Stimulated activated CD8-positive, alpha-beta memory T cell treated with anti-CD3 and anti-CD28 coated beads, Interleukin-12 subunit alpha, Interleukin-12 subunit beta, amount 100 ng/mL, for 24 hours (primary cell): ENCODE results near the gene KLHL36.
A peak's percentile ranks its signal among the peaks of the same experiment; 100 is the strongest.
"Not testable (repeated sequence)": the region's sequence is repeated elsewhere in the genome, so short reads cannot be mapped to it uniquely, and the experiment has no call there.

ENCODE experiments used
- DNase-seq: peaks from one replicate; pipeline ENCODE4 v3.0.0-alpha.2; 2020; ENCODE audit errors: extremely low read depth

KLHL36 gene

DNA sequence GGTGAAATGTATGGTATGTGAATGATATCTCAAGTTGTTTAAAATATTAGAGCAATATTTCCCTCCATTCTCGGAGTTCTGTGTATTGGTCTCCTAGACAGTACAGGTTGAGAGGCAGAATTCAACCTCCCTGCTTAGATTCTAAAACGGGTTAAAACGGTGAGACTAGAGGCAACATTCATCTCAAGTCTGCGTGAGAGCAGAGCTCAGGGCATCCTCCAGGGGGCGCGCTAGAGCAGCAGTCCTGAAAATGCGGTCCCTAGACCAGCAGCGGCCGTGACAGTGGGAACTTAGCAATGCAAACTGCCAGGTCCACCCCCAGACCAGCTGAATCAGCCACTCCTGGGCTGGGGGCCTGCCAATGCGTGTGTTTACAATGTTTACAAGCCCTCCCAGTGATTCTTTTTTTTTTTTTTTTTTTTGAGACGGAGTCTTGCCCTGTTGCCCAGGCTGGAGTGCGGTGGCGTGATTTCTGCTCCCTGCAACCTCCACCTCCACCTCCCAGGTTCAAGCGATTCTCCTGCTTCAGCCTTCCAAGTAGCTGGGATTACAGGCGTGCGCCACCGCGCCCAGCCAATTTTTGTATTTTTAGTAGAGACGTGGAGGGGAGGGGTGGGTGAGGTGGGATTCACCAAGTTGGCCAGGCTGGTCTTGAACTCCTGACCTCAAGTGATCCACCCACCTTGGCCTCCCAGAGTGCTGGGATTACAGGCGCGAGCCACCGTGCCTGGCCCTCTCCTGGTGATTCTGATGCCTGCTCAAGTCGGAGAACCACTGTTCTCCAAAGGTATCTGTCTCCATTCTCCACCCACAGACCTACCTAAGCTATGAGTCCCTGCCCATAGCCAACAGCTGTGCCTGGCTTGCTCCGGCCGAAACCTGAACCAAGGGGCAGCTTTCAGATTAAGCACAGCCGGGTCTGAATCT, 24.2 kb downstream of the KLHL36 start:
- peak; percentile 37 for DNase-seq

GRCh38 chr16:84673203-84673535, 24.9 kb downstream of the KLHL36 start:
- no peak for DNase-seq

DNA sequence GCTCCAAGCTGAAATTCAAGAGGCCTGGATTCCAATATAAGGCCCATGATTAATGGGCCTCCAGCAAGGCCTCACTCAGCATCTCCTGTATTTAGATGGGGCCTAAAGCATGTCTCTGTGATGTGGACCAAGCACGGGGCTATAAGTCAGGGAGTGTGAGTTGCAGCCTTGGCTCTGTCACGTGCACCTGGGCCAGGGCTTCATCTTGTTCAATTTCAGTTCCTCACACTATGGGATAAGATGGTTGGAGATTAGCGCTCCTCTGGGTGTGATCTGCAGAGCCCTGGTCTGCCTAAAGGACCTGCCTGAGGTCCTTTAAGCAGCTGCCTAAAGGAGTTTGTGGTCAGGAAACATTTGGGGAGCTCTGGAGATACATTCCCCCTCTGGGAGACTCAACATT, 25.2 kb downstream of the KLHL36 start:
- DNase-seq = no peak

- no peak for DNase-seq
Measured at GRCh38 chr16:84675423-84675822, 27.1 kb downstream of the KLHL36 start.

- DNase-seq = no peak
Measured at GRCh38 chr16:84675884-84676283, 27.6 kb downstream of the KLHL36 start.

GRCh38 chr16:84677017-84677803, 28.9 kb downstream of the KLHL36 start:
- DNase-seq = no peak

GRCh38 chr16:84677849-84678248, 29.5 kb downstream of the KLHL36 start:
- no peak for DNase-seq

DNA sequence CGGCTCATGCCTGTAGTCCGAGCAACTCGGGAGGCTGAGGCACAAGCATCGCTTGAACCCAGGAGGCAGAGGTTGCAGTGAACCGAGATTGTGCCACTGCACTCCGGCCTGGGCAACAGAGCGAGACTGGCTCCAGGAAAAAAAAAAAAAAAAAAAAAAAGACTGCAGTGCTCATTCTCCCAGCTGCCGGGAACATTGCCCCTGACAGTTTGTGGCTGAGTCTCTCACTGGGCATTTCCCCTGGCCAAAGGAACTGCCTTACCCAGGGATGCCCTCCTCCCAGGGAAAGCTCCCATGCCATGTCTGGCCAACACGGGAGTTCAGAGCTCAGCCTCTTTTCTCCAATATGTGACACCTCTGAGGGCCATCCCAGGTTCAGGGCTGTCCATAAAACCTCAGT, 30.2 kb downstream of the KLHL36 start:
- DNase-seq = no peak

- no peak for DNase-seq
Measured at GRCh38 chr16:84680165-84680842, 32.0 kb downstream of the KLHL36 start.

DNA sequence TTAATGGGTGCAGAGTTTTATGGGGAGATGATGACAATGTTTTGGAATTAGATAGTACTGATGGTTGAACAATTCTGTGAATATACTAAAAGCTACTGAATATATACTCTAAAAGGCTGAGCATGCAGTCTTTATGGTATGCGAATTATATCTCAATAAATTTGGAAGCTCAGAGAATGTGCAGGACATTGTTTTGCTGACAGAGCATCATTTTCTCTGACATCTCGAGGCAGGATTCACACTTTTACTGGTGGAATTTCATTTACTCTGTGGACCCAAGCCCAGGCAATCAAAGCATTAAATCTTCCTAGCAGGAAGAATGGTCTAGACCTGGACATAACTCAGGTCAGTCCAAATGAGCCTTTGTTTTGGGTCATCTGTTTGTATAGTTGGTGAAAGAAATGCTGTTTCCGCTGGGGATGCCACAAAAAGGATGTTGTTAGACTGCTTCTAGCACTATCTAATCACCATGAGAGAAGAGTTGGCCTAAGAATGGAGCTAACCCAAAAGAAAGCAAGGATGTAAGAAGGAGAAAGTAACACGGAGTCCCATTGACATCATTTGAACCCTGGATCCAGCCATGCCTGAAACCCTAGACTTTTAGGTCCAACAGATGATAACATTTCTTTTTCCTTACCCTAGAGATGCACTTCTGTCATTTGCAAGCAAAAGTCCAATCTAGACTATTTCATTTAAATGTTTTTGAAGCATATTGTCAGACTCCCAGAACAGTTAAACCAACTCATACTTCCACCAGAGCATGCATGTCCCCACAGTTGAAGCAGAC, 32.7 kb downstream of the KLHL36 start:
- no peak for DNase-seq

- no peak for DNase-seq
Measured at GRCh38 chr16:84683691-84684591, 35.6 kb downstream of the KLHL36 start.

DNA sequence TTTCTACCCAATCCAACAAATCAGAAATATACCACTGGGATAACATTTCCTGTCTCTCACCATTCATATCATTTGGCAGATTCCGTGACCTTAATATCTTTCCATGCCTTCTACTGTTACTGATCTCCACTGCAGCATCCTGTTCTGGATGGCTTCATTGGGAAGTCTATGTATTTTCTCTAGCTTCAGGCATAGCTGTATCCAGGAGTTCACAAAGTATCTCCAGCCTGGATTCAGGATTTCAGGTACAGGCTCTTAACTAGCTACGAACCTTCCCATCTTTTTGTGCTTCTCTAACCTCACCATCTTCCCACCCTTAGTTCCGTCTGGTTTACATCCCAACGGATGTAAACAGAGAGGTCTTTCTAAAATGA, 36.3 kb downstream of the KLHL36 start:
- DNase-seq = no peak

DNA sequence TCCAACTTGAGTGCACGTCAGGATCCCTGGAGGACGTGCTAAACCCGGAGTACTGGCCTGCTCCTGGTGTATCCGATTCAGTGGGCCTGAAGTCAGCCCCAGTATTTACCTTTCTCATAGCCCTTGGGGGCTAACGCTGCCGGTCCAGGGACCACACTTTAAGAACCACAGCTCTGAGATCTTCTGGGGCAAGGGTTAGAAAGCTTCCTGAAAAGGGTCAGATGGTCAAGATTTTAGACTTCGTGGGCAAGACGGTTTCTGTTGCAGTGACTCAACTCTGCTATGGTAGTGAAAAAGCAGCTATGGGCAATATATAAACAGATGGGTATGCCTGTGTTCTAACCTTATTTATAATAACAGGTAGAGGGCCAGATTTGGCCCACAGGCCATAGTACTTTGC, 36.9 kb downstream of the KLHL36 start:
- DNase-seq = no peak

DNA sequence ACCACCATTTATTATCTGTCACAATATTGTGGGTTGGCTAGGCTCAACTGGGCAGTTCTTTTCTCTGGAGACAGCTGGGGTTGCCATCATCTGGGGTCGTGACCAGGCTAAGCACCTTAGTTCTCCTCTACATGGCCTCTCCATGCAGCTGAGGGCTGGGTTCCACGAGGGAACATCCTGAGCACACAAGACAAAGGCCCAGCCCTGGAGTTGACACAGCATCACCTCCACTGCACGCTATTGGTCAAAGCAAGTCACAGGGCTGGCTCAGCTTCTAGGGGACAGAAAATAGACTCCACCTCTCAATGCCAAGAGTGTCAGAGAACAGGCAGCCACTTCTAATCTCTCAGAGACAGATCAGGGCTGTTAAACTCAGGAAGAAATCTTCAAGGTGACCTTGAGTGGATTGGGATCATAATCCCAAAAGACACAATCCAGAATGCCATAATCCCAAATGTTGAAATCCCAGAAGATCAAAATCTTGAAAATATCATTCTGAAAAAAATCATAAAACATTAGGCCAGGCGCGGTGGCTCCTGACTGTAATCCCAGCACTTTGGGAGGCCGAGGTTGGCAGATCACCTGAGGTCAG, 38.5 kb downstream of the KLHL36 start:
- no peak for DNase-seq

DNA sequence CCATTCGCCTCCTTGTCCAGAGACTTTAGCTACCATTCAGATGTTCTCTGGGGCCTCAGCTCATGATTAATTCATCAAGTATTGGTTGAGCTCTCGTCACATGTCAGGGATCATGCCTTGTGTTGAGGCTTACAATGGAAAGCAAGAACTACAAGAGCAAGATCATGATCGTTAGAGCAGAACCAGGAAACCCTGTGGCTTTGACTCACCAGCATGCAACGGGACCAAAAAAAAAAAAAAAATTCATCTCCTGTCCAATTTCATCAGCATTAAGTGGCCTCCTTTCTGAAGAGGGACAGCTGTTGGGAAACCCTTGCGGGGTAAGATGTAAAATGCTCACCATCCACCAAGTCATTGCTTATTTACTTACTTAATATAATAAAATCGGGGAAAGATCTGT, 39.4 kb downstream of the KLHL36 start:
- no peak for DNase-seq

GRCh38 chr16:84688163-84688562, 39.9 kb downstream of the KLHL36 start:
- not testable (repeated sequence) for DNase-seq

DNA sequence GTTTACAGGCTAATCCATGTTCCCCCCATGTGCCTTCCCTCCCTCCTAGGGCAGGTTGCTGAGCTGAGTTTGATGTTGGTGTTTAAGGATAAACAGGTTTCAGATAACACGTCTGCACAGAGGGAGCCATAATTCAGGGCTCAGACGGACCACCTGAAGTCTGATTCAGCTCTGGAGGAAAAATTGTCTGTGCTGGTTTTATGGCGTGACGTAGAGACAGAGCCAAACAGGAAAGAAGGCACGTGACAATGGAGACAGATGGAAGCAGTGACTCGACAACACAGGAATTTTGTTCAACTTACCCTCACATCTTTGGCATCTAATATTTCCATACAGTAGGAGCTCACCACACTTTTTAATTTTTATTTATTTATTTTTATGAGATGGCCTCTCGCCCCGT, 40.8 kb downstream of the KLHL36 start:
- no peak for DNase-seq

GRCh38 chr16:84690088-84690819, 41.9 kb downstream of the KLHL36 start:
- no peak for DNase-seq

DNA sequence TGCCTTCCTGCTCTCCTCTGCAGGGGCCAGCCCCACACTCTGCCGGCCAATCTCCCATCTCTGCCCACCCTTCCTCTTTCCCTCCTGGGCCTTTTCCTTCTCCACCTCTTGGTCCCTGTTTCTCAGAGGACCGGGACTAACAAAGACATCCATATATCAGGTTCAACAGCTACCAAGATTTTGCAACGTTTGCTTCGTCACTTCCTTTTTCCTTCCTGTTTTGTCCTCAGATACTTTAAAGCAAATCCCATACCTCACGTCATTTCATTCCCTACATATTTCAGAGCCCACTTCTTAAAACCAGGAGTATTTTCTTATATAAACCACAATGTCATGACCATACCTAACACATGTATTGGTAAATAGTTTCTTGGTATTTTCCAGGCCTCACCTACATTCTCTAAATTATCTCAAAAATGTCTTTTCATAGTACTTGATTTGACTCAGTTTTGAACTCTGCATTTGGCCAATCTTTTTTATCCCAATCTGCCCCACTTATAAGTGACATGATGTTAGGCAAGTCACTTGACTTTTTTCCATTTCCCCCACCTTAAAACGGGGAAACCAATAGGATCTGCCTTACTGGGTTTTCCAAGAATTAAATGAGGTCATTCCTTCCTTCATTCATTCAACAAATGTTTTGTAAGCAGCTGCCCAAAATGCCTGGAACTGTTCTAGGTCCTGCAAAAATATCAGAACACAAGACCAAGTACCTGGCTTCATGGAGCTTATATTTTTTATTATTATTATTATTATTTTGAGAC, 44.3 kb downstream of the KLHL36 start:
- DNase-seq = no peak
